Keratinocyte (primary cell): ENCODE data around the gene ATP2A3. TPM values are rescaled to one million over a fixed set of nuclear protein-coding genes. Genes with fewer than 3 reads are reported as not detected.

Source experiments
- DNase-seq: peaks from one replicate; pipeline ENCODE4 v3.0.0-alpha.2; 2011; ENCODE audit warnings: low read depth, missing footprints, low spot score
- FAIRE-seq: peaks from 2 replicates; lab custom pipeline; 2011; peaks lifted over from hg19 to GRCh38; lab: Jason Lieb, UNC
- H2AFZ ChIP-seq: 2 replicates; pipeline ENCODE4 v1.6.0; 2012; ENCODE audit warnings: low read length, control low read depth, inconsistent platforms; ENCODE audit not compliant: control insufficient read depth
- H3K27ac ChIP-seq: 2 replicates; pipeline ENCODE4 v1.5.1; 2011; ENCODE audit warnings: low read length; ENCODE audit not compliant: control insufficient read depth, insufficient read depth
- H3K27me3 ChIP-seq: 3 replicates; pipeline ENCODE4 v1.6.0; 2011; ENCODE audit warnings: low read length; ENCODE audit not compliant: control insufficient read depth, insufficient read depth; ENCODE audit errors: extremely low read depth
- H3K36me3 ChIP-seq, 2 experiments: 2 replicates in 1 of 2; 3 replicates in 1 of 2; pipeline ENCODE4 v1.5.1; 2011; ENCODE audit warnings: low read length in 2 of 2, mild to moderate bottlenecking in 1 of 2; ENCODE audit not compliant: control insufficient read depth in 2 of 2, insufficient read depth in 2 of 2; ENCODE audit errors: extremely low read depth in 1 of 2
- H3K4me1 ChIP-seq: 3 replicates; pipeline ENCODE4 v1.5.1; 2011; ENCODE audit warnings: low read length; ENCODE audit not compliant: control insufficient read depth, insufficient read depth; ENCODE audit errors: extremely low read depth
- H3K4me2 ChIP-seq: 3 replicates; pipeline ENCODE4 v1.6.0; 2011; ENCODE audit warnings: low read depth, low read length; ENCODE audit not compliant: control insufficient read depth, insufficient read depth; ENCODE audit errors: extremely low read depth
- H3K4me3 ChIP-seq, 3 experiments: fragments of 200-600 bp in 1 of 3; sonication (generic) in 1 of 3; 2 replicates in 2 of 3; 3 replicates in 1 of 3; pipeline ENCODE4 v1.5.1; 2011 to 2016; ENCODE audit warnings: low read length in 3 of 3, mild to moderate bottlenecking in 3 of 3, control low read depth in 2 of 3, inconsistent platforms in 1 of 3, low read depth in 1 of 3, mixed read lengths in 1 of 3, mixed run types in 1 of 3, moderate library complexity in 1 of 3; ENCODE audit not compliant: control insufficient read depth in 2 of 3, insufficient read depth in 2 of 3; ENCODE audit errors: extremely low read depth in 1 of 3
- H3K79me2 ChIP-seq: 2 replicates; pipeline ENCODE4 v1.6.0; 2012; ENCODE audit warnings: low read length; ENCODE audit not compliant: control insufficient read depth, insufficient read depth
- H3K9ac ChIP-seq: 3 replicates; pipeline ENCODE4 v1.6.0; 2011; ENCODE audit warnings: low read length; ENCODE audit not compliant: control insufficient read depth, insufficient read depth; ENCODE audit errors: extremely low read depth
- H3K9me1 ChIP-seq: 3 replicates; pipeline ENCODE4 v1.6.0; 2011; ENCODE audit warnings: low read length; ENCODE audit not compliant: control insufficient read depth, insufficient read depth; ENCODE audit errors: extremely low read depth
- H3K9me3 ChIP-seq: 2 replicates; pipeline ENCODE4 v1.5.1; 2012; ENCODE audit warnings: low read depth, low read length; ENCODE audit not compliant: control insufficient read depth
- H4K20me1 ChIP-seq: 3 replicates; pipeline ENCODE4 v1.6.0; 2011; ENCODE audit warnings: low read length; ENCODE audit not compliant: control insufficient read depth, insufficient read depth; ENCODE audit errors: extremely low read depth
- EZH2 ChIP-seq: IDR thresholded peaks from one replicate; pipeline ENCODE4 v1.6.1; 2012; ENCODE audit warnings: inconsistent platforms, mild to moderate bottlenecking, low read length, moderate library complexity
- dilution Hi-C: fragments of 300-500 bp; cut with MboI; formaldehyde crosslinking; loops from one replicate; pipeline ENCODE4 v1.7.0; 2020; ENCODE audit warnings: low sequenced_read_pairs; ENCODE audit not compliant: extremely low pct_ligation_motif_present
- polyA plus RNA-seq, 5 experiments: library from polyadenylated mRNA; depleted of rRNA in 3 of 5; stranded (reverse) in 3 of 5; stranded (forward) in 1 of 5; unstranded in 1 of 5; fragments of >200 nt; gene quantifications; 1 replicate in 1 of 5; 2 replicates in 3 of 5; 3 replicates in 1 of 5; pipeline versions ENCODE4 v1.2.1 to v1.2.3, GENCODE V29; 2011 to 2012; ENCODE audit warnings: missing spikeins in 2 of 5, low read depth in 1 of 5, low replicate concordance in 1 of 5
- TF ChIP-seq, protein P1 (sequence below), 3 experiments: IDR thresholded peaks in 1 of 3; conservative IDR thresholded peaks in 1 of 3; optimal IDR thresholded peaks in 1 of 3; 2 replicates in 2 of 3; 3 replicates in 1 of 3; pipeline versions ENCODE3 to v1.5.1; 2011; ENCODE audit warnings: low read length in 3 of 3, mild to moderate bottlenecking in 3 of 3, moderate library complexity in 2 of 3, control low read depth in 1 of 3, inconsistent platforms in 1 of 3; ENCODE audit not compliant: insufficient read depth in 2 of 3; ENCODE audit errors: extremely low read depth in 1 of 3

ATP2A3 gene
- polyA plus RNA-seq, 1 donor (not counting 4 experiments of a cell fraction or from before 2014, with no cell fraction given): 0.13 TPM

DNA sequence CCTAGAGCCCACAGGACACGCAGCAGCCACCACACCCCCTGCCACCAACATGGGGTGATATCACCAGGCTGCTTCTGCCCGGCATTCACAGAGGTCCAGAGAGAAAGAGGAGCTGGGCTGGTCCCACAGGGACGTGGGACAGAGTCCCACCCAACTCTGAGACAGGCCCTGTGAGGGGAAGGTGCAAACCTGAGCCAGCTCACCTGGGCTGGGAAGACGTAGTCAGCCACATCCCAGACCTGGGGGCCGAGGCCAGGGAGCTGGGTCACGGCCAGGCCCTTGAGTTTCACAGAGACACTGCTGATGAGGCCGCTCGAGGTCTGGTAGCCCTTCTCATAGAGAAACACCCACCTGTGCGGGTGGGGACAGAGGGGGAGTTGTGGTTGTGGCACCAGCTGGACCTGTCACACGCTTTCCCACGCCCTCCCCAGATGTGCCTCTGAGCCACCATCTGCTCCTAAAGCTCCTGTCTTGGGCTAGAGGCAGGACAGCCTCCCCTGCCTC, 59.2 kb downstream of the ATP2A3 start:
- H3K79me2 ChIP-seq: no peaks in the 10 kb centered on the region
- no peak overlapping the region for H3K4me3 ChIP-seq
- FAIRE-seq (no peak), DNase-seq (no peak)
- H3K27me3 ChIP-seq: peaks cover 5% of the 10 kb centered on the region
- no peaks in the 10 kb centered on the region for H3K9me3 ChIP-seq
- no peaks in the 10 kb centered on the region for H4K20me1 ChIP-seq
- H3K9me1 ChIP-seq: no peaks in the 10 kb centered on the region
- H3K4me1 ChIP-seq: no peaks in the 10 kb centered on the region
- no peak overlapping the region for H3K9ac ChIP-seq
- H3K4me2 ChIP-seq: no peak overlapping the region
- dilution Hi-C loops: no loop called here
- H2AFZ ChIP-seq: no peak overlapping the region
- TF ChIP-seq EZH2: no peak
- TF ChIP-seq, protein P1, sequence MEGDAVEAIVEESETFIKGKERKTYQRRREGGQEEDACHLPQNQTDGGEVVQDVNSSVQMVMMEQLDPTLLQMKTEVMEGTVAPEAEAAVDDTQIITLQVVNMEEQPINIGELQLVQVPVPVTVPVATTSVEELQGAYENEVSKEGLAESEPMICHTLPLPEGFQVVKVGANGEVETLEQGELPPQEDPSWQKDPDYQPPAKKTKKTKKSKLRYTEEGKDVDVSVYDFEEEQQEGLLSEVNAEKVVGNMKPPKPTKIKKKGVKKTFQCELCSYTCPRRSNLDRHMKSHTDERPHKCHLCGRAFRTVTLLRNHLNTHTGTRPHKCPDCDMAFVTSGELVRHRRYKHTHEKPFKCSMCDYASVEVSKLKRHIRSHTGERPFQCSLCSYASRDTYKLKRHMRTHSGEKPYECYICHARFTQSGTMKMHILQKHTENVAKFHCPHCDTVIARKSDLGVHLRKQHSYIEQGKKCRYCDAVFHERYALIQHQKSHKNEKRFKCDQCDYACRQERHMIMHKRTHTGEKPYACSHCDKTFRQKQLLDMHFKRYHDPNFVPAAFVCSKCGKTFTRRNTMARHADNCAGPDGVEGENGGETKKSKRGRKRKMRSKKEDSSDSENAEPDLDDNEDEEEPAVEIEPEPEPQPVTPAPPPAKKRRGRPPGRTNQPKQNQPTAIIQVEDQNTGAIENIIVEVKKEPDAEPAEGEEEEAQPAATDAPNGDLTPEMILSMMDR (optimal IDR thresholded peaks at IDR 0.05 in 1 of 3, IDR thresholded peaks at IDR 0.05 in 1 of 3, conservative IDR thresholded peaks at IDR 0.05 in 1 of 3; ENCODE audit: extremely low read depth in 1 of 3, insufficient read depth in 2 of 3, low read length in 3 of 3): no peak
- H3K36me3 ChIP-seq: no peaks in the 10 kb centered on the region
- H3K27ac ChIP-seq: no peak overlapping the region

DNA sequence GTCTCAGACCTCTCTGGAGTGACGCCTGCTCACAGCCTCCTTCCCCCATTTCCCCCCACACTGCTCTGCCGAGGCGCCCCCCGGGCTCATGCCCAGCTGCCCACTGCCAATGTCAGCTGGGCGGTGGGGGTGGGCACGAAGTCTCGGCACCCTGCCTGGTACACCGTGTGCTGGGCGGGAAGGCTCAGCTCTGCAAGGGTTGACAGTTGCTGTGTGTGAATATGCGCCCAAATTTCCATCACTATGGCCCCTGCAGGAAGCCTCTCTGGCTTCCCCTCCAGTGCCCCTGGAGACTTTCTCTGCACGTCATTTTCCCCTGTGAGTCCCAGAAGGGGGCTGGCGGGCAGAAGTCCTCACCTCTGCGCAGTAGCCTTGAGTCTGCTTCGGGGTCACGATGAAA, 59.7 kb downstream of the ATP2A3 start:
- H3K9me3 ChIP-seq: no peaks in the 10 kb centered on the region
- H3K79me2 ChIP-seq: no peaks in the 10 kb centered on the region
- H3K9me1 ChIP-seq: no peaks in the 10 kb centered on the region
- H3K27ac ChIP-seq: no peak overlapping the region
- dilution Hi-C loops: no loop called here
- no peaks in the 10 kb centered on the region for H3K36me3 ChIP-seq
- DNase-seq (no peak), FAIRE-seq (no peak)
- no peaks in the 10 kb centered on the region for H3K4me1 ChIP-seq
- peaks cover 5% of the 10 kb centered on the region for H3K27me3 ChIP-seq
- H3K4me2 ChIP-seq: no peak overlapping the region
- no peak for TF ChIP-seq EZH2
- TF ChIP-seq, protein P1 (optimal IDR thresholded peaks at IDR 0.05 in 1 of 3, IDR thresholded peaks at IDR 0.05 in 1 of 3, conservative IDR thresholded peaks at IDR 0.05 in 1 of 3; ENCODE audit: extremely low read depth in 1 of 3, insufficient read depth in 2 of 3, low read length in 3 of 3): no peak
- H2AFZ ChIP-seq: no peak overlapping the region
- H3K4me3 ChIP-seq: no peak overlapping the region
- no peak overlapping the region for H3K9ac ChIP-seq
- H4K20me1 ChIP-seq: no peaks in the 10 kb centered on the region
